ENCODE measurements around the gene NRM. TPM values are rescaled to one million over a fixed set of nuclear protein-coding genes. Genes with fewer than 3 reads are reported as not detected.
"Not testable (repeated sequence)": the region's sequence is repeated elsewhere in the genome, so short reads cannot be mapped to it uniquely, and the experiment has no call there.

The NRM gene
- total and polyA plus RNA-seq, 2 experiments from 2014 or later: 7.2 to 21.0 TPM

DNA sequence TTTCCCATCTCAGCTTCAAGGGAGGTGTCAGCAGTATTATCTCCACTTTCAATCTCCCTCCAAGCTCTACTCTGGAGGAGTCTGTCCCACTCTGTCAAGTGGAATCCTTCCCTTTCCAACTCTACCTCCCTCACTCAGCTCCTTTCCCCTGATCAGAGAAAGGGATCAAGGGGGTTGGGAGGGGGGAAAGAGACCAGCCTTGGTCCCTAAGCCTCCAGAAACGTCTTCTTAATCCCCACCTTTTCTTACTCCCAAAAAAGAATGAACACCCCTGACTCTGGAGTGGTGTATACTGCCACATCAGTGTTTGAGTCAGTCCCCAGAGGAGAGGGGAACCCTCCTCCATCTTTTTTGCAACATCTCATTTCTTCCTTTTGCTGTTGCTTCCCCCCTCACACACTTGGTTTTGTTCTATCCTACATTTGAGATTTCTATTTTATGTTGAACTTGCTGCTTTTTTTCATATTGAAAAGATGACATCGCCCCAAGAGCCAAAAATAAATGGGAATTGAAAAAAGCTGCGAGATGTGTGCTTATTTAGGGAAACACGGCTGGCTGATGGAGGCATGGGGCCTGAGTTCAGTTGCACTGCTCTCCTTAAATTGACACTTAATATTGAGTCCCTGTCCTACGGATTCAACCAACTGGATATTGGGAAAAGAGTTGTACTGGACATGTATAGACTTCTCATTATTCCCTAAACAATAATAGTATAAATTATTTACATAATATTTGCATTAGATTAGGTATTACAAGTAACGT, 34.3 kb upstream of the NRM start:
- Histone ChIP-seq H3K4me1 (ENCODE audit: insufficient read depth) (peaks cover 5% of the 10 kb centered on the region), H3K27ac (peak overlapping the region; percentile 10), H3K4me2 (peak overlapping the region; percentile 23), H4K20me1 (ENCODE audit: insufficient read depth, poor library complexity, severe bottlenecking) (peaks cover 46% of the 10 kb centered on the region), H3K4me3 (no peak overlapping the region), H3K79me2 (peaks cover 60% of the 10 kb centered on the region), H2AFZ (no peak overlapping the region), H3K27me3 (no peaks in the 10 kb centered on the region), H3K36me3 (replicated peaks; ENCODE audit: insufficient read depth, low read depth) (no peaks in the 10 kb centered on the region), H3K9me3 (ENCODE audit: low read depth) (no peaks in the 10 kb centered on the region), H3K9me2 (replicated peaks; ENCODE audit: insufficient read depth) (no peaks in the 10 kb centered on the region)
- 77% methylated on average over 6 of the region's 6 CpGs for WGBS (ENCODE audit: low lambda C conversion rate, missing lambda C conversion rate)
- no peak for DNase-seq (ENCODE audit: low spot score)
- TF ChIP-seq EZH2 (IDR thresholded peaks at IDR 0.05; ENCODE audit: borderline replicate concordance): no peak
- TF ChIP-seq, protein P1, sequence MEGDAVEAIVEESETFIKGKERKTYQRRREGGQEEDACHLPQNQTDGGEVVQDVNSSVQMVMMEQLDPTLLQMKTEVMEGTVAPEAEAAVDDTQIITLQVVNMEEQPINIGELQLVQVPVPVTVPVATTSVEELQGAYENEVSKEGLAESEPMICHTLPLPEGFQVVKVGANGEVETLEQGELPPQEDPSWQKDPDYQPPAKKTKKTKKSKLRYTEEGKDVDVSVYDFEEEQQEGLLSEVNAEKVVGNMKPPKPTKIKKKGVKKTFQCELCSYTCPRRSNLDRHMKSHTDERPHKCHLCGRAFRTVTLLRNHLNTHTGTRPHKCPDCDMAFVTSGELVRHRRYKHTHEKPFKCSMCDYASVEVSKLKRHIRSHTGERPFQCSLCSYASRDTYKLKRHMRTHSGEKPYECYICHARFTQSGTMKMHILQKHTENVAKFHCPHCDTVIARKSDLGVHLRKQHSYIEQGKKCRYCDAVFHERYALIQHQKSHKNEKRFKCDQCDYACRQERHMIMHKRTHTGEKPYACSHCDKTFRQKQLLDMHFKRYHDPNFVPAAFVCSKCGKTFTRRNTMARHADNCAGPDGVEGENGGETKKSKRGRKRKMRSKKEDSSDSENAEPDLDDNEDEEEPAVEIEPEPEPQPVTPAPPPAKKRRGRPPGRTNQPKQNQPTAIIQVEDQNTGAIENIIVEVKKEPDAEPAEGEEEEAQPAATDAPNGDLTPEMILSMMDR (IDR thresholded peaks at IDR 0.05; ENCODE audit: poor library complexity): no peak

DNA sequence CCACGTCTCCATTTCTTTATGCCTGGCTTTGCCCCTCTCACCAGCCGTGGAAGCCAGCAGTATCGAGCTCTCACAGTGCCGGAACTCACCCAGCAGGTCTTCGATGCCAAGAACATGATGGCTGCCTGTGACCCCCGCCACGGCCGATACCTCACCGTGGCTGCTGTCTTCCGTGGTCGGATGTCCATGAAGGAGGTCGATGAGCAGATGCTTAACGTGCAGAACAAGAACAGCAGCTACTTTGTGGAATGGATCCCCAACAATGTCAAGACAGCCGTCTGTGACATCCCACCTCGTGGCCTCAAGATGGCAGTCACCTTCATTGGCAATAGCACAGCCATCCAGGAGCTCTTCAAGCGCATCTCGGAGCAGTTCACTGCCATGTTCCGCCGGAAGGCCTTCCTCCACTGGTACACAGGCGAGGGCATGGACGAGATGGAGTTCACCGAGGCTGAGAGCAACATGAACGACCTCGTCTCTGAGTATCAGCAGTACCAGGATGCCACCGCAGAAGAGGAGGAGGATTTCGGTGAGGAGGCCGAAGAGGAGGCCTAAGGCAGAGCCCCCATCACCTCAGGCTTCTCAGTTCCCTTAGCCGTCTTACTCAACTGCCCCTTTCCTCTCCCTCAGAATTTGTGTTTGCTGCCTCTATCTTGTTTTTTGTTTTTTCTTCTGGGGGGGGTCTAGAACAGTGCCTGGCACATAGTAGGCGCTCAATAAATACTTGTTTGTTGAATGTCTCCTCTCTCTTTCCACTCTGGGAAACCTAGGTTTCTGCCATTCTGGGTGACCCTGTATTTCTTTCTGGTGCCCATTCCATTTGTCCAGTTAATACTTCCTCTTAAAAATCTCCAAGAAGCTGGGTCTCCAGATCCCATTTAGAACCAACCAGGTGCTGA, 33.3 kb upstream of the NRM start:
- not testable (repeated sequence) for H3K4me3 ChIP-seq; H3K36me3 ChIP-seq (replicated peaks; ENCODE audit: insufficient read depth, low read depth); H2AFZ ChIP-seq; H3K4me1 ChIP-seq (ENCODE audit: insufficient read depth); DNase-seq (ENCODE audit: low spot score); H3K27me3 ChIP-seq; H3K9me3 ChIP-seq (ENCODE audit: low read depth); H3K9me2 ChIP-seq (replicated peaks; ENCODE audit: insufficient read depth)
- Histone ChIP-seq H4K20me1 (ENCODE audit: insufficient read depth, poor library complexity, severe bottlenecking) (peaks cover 46% of the 10 kb centered on the region), H3K79me2 (peaks cover 53% of the 10 kb centered on the region), H3K27ac (peak overlapping the region; percentile 10), H3K4me2 (peak overlapping the region; percentile 14)
- TF ChIP-seq, protein P1 (IDR thresholded peaks at IDR 0.05; ENCODE audit: poor library complexity): peak; percentile 11
- WGBS (ENCODE audit: low lambda C conversion rate, missing lambda C conversion rate): 84% methylated on average over 29 of the region's 29 CpGs

DNA sequence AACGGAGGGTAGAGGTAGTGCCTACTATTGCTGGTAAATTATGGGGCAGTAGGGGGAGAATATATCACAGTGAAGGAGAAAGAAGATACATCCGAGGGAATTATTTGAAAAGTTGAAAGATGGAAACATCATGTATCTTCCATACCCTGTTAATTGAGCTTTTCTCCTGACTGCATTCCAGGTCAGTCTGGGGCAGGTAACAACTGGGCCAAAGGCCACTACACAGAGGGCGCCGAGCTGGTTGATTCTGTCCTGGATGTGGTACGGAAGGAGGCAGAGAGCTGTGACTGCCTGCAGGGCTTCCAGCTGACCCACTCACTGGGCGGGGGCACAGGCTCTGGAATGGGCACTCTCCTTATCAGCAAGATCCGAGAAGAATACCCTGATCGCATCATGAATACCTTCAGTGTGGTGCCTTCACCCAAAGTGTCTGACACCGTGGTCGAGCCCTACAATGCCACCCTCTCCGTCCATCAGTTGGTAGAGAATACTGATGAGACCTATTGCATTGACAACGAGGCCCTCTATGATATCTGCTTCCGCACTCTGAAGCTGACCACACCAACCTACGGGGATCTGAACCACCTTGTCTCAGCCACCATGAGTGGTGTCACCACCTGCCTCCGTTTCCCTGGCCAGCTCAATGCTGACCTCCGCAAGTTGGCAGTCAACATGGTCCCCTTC, 32.5 kb upstream of the NRM start:
- DNase-seq (ENCODE audit: low spot score); H2AFZ ChIP-seq; H3K27me3 ChIP-seq; H3K9me2 ChIP-seq (replicated peaks; ENCODE audit: insufficient read depth); H3K4me3 ChIP-seq; H3K36me3 ChIP-seq (replicated peaks; ENCODE audit: insufficient read depth, low read depth); H3K9me3 ChIP-seq (ENCODE audit: low read depth): not testable (repeated sequence)
- Histone ChIP-seq H3K4me2 (peak overlapping the region; percentile 90), H3K79me2 (peaks cover 58% of the 10 kb centered on the region), H4K20me1 (ENCODE audit: insufficient read depth, poor library complexity, severe bottlenecking) (peaks cover 46% of the 10 kb centered on the region), H3K4me1 (ENCODE audit: insufficient read depth) (peaks cover 13% of the 10 kb centered on the region), H3K27ac (peak overlapping the region; percentile 41)
- WGBS (ENCODE audit: low lambda C conversion rate, missing lambda C conversion rate): 74% methylated on average over 16 of the region's 16 CpGs

Measured in hepatocyte (in vitro differentiated cells).